ENCODE results near the gene CARNS1. TPM values are rescaled to one million over a fixed set of nuclear protein-coding genes. Genes with fewer than 3 reads are reported as not detected.

CARNS1 gene, protein sequence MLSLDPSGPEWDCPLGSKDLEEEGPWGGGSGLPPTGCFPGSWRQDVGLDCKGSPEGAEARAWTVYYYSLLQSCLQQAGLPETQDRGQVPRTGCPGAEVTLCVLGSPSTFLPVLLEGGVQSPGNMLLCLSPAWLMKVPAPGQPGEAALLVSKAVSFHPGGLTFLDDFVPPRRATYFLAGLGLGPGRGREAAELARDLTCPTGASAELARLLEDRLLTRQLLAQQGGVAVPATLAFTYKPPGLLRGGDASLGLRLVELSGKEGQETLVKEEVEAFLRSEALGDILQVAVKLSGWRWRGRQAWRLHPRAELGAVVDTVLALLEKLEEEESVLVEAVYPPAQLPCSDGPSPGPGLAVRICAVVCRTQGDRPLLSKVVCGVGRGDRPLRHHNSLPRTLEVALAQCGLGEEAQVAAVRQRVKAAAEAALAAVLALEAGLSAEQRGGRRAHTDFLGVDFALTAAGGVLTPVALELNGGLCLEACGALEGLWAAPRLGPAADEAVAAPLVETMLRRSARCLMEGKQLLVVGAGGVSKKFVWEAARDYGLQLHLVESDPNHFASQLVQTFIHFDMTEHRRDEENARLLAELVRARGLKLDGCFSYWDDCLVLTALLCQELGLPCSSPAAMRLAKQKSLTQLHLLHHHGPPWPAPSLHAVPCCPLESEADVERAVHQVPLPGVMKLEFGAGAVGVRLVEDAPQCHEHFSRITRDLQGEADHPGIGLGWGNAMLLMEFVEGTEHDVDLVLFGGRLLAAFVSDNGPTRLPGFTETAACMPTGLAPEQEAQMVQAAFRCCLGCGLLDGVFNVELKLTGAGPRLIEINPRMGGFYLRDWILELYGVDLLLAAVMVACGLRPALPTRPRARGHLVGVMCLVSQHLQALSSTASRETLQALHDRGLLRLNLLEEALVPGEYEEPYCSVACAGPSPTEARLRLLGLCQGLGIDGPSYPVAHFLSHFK
- total RNA-seq, result 0.13 and 0.22 TPM in 2 replicates

DNA sequence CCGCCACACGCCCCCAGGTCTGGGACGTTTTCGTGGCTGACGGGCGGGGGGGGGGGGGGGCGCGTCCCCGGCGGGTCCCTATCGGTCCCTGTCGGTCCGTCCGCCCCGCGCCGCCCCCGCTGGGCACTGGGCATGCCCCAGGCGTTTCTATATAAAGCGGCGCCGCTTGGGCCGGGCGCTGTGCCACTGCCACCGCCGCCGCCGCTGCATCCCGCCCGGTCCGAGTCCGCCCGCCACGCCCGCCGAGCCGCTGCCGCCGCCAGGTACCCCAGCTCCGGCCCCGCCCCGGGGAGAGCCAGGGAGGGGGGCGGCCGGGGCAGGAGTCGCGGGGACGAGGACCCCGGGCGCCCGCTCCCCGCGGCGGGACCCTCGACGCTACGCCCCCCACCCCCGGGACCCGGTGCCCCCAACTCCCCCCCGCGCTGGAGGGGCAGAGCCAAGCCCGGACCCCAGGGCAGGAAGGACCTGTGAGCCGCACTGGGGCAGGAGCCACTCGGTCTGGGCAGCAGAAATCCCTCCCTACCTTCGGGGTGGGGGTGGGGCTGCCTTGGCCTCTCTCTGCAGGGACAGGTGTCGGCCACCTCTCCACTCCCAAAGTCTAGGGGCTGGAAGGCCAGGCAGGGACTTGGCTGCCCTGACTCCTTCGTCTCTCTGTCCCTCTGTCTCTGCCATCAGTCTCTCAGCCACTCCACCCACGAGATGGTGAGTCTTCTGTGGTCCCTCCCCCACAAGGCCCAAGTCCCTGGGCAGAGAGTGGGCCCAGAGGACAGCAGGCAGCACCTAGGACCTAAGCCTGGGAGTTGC lies at the start of gene CARNS1:
Gene CARNS1, plus strand, starts transcription at position 178 of the 804 bp plus-strand sequence. Its CDS starts 522 bp downstream, at position 700.

DNA sequence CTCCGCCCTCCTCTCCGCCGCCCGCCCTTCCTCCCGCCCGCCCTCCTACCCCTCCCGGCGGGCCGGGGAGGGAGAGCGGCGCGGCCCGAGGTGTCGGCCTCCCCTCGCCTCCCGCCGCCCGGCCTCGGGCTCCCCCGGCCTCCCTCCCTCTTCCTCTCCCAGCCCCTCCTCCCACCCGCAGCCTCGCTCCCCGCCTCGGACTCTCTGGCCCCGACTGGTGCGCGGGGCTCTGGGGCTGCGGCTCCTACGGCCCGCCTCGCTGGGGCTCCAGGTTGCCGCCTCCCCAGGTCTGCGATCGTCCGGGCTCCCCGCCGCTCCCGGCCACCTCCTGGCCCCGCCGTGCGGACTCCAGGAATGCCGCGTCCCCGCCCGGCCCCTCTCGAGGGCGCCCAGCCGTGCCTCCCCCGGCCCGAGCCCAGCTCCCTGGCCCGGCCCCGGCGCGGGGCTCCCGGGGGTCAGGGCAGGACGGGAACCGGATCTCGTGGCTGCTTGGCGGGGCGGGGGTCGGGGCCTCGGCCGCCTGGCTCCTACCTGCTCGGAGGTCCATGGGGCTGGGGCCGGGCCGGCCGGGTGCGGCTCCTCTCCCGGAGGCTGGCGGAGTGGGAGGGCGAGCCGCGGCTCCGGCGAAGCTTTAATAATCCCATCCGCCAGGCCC lies 42.4 kb upstream of the CARNS1 start, which contains the start of gene CLCF1:
Gene CLCF1, minus strand, starts transcription at position 606 of the 655 bp plus-strand sequence. Its CDS starts 59 bp downstream, at position 547.

GRCh38 chr11:67391304-67392182 lies 23.9 kb upstream of the CARNS1 start, which contains the start of gene RAD9A:
RAD9A (plus strand) TSS chr11:67391986; CDS start chr11:67392045, 59 bp downstream.

GRCh38 chr11:67401495-67402191 lies 13.8 kb upstream of the CARNS1 start, which contains the start of gene PPP1CA:
PPP1CA (minus strand) TSS chr11:67401858; CDS start chr11:67401782, 76 bp downstream.

GRCh38 chr11:67428052-67429001 lies 12.8 kb downstream of the CARNS1 start, which contains the start of gene RPS6KB2:
RPS6KB2 (plus strand) TSS chr11:67428494; CDS start chr11:67428546, 52 bp downstream.

DNA sequence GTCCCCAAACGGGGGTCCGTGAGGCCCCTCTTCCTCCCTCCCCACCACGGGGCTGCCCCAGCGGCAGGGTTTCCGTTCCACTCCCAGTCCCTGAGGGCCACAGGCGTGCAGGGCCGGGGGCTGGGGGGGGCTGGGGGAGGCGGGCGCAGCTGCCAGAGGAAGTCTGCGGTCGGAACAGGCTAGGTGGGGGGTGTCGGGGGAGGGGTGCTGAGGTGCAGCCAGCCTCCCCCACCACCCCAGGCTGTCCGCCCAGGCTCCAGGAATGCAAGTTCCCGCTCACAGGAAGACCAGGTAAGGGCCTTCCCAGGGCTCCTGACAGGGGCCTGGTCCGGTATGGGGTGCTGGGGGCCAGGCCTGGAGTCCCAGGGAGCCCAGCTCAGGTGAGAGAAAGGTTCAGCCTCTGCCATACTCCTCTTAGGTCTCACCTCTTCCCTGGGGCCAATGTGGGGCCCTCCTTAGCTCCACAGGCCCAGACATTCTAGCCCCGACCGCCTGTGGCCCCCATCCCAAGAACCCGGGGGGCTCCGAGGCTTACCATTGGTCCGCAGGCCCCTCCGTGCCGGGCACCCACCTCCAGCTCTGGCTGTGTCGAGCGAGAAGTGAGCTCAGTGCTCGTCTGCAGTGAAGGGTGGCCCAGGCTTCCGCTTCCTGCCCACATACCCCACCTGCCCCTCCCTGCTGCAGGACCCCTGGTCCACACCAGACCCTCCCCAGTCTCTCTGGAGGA lies 21.8 kb downstream of the CARNS1 start, which contains the start of gene PTPRCAP:
Gene PTPRCAP, minus strand, starts transcription at position 601 of the 727 bp plus-strand sequence. Its CDS starts 63 bp downstream, at position 538.

GRCh38 chr11:67452141-67452952 lies 36.9 kb downstream of the CARNS1 start, which contains the start of gene GPR152:
GPR152 (minus strand) TSS chr11:67452729; CDS start chr11:67452724, 5 bp downstream.

DNA sequence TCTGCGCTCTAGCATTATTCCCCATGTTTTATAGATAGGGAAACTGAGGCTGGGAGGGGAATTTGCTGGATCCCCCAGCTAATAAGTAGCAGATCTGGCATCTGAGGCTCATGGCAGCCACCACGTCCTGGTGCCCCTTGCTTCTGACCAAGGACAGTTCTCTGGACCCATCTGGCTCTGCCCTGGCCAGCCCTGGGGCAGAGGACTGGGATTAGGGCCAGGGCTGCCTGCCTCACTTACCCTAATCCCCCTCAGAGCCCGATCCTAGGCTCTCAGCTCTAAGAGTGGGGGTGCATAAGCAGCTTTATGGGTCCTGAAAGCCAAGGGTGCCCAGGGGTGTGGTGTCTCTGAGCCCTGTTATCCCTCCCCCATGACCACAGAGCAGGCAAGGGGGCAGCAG lies 39.6 kb downstream of the CARNS1 start, which contains the start of gene CABP4:
Gene CABP4, plus strand, starts transcription at position 301 of the 400 bp plus-strand sequence. Its CDS starts 70 bp downstream, at position 371.

DNA sequence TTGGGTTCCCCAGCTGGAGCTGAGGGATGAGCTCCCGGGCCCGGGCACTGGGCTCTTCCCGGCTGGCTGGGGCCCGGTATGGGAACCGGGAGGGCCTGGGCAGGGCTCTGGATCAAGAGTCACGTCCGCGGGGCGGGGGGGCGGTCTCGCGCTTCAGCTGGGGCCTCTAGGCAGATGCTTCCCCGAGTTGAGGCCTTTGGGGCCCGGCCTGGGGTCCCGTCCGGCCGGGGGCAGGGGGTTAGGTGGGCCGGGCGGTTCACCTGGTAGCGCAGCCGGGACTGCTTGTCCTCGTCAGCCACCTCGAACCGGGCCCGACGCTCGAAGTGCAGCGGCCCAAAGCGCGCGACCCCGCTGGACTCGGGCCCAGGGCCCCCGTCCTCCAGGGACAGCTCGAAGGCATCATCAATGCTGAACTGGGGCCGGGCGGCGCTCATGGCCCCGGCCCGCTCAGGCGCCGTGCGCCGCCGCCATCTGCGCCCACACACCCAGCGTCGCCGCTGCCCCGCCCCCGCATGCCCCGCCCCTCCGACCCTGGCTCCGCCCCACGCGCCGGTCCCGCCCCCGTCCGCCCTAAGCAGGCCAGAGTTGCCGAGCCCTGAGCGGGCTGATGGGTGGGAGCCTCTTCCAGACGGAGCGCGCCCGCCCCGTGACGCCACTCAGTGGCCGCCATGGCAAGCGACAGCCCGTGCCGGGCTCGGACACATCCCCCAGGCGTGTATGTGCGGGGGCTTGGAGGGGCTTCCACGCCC lies 53.5 kb downstream of the CARNS1 start, which contains the start of gene TMEM134:
Gene TMEM134, minus strand, starts transcription at position 493 of the 749 bp plus-strand sequence. Its CDS starts 59 bp downstream, at position 434.

Small RNAs within 50 kb of the gene (small RNA-seq; reads per million reads assigned to genes)
- gene RNU6-1238P, result not detected

Other genes starting within 250 kb of the CARNS1 start
- gene GRK2, start 149.2 kb upstream of the CARNS1 start, total RNA-seq, result 29.1 and 39.3 TPM in 2 replicates
- gene ANKRD13D, start 126.4 kb upstream of the CARNS1 start, total RNA-seq, result 22.1 and 23.5 TPM in 2 replicates
- gene SSH3, start 112.1 kb upstream of the CARNS1 start, total RNA-seq, result 8.2 and 9.0 TPM in 2 replicates
- 37.9 and 45.9 TPM in 2 replicates for gene POLD4, start 62.1 kb upstream of the CARNS1 start, total RNA-seq
- gene CLCF1, start 42.1 kb upstream of the CARNS1 start, total RNA-seq, result 2.3 and 2.9 TPM in 2 replicates
- gene RAD9A, start 23.7 kb upstream of the CARNS1 start, total RNA-seq, result 4.4 and 6.7 TPM in 2 replicates
- 200 and 207 TPM in 2 replicates for gene PPP1CA, start 13.8 kb upstream of the CARNS1 start, total RNA-seq
- not detected in 2 replicates for gene TBC1D10C, start 11.6 kb upstream of the CARNS1 start, total RNA-seq
- gene RPS6KB2, start 12.8 kb downstream of the CARNS1 start, total RNA-seq, result 39.9 and 47.4 TPM in 2 replicates
- 0.27 and 0.93 TPM in 2 replicates for gene PTPRCAP, start 22.0 kb downstream of the CARNS1 start, total RNA-seq
- gene CORO1B, start 27.8 kb downstream of the CARNS1 start, total RNA-seq, result 84.4 and 99.6 TPM in 2 replicates
- gene GPR152, start 37.1 kb downstream of the CARNS1 start, total RNA-seq, result not detected in 2 replicates
- gene CABP4, start 39.7 kb downstream of the CARNS1 start, total RNA-seq, result 0.65 and 1.1 TPM in 2 replicates
- 19.4 and 20.2 TPM in 2 replicates for gene TMEM134, start 53.6 kb downstream of the CARNS1 start, total RNA-seq
- 34.6 and 37.0 TPM in 2 replicates for gene AIP, start 67.3 kb downstream of the CARNS1 start, total RNA-seq
- gene PITPNM1, start 89.7 kb downstream of the CARNS1 start, total RNA-seq, result 10.1 and 16.3 TPM in 2 replicates
- gene CDK2AP2, start 92.5 kb downstream of the CARNS1 start, total RNA-seq, result 21.1 and 22.7 TPM in 2 replicates
- not detected in 2 replicates for gene CABP2, start 107.8 kb downstream of the CARNS1 start, total RNA-seq
- gene GSTP1, start 168.1 kb downstream of the CARNS1 start, total RNA-seq, result 635 and 696 TPM in 2 replicates
- 156 and 162 TPM in 2 replicates for gene NDUFV1, start 191.3 kb downstream of the CARNS1 start, total RNA-seq
- 9.6 and 12.3 TPM in 2 replicates for gene NUDT8, start 214.3 kb downstream of the CARNS1 start, total RNA-seq
- gene TBX10, start 224.1 kb downstream of the CARNS1 start, total RNA-seq, result not detected in 2 replicates
- not detected in 2 replicates for gene ACY3, start 235.1 kb downstream of the CARNS1 start, total RNA-seq